GM06990 (cell line): Measurements from ENCODE around the gene GRIK4.

Experiments used
- DNase-seq: peaks from one replicate; pipeline ENCODE4 v3.0.0-alpha.2; 2011; ENCODE audit not compliant: insufficient read length; ENCODE audit errors: extremely low read depth
- H3K27me3 ChIP-seq: replicated peaks from 2 replicates; pipeline ENCODE4 v1.6.0; 2011; ENCODE audit warnings: low read length; ENCODE audit not compliant: control insufficient read depth, insufficient read depth
- H3K36me3 ChIP-seq: 2 replicates; pipeline ENCODE4 v1.5.1; 2011; ENCODE audit warnings: low read length; ENCODE audit not compliant: control insufficient read depth, insufficient read depth
- H3K4me3 ChIP-seq: replicated peaks from 2 replicates; pipeline ENCODE4 v1.5.1; 2011; ENCODE audit warnings: low read depth, mild to moderate bottlenecking, control low read depth, low read length
- TF ChIP-seq, protein P1 (sequence below): IDR thresholded peaks from 2 replicates; pipeline ENCODE4 v1.5.1; 2011; ENCODE audit warnings: low read length, control low read depth, mild to moderate bottlenecking, inconsistent platforms; ENCODE audit not compliant: insufficient read depth, poor library complexity, severe bottlenecking

Gene GRIK4

DNA sequence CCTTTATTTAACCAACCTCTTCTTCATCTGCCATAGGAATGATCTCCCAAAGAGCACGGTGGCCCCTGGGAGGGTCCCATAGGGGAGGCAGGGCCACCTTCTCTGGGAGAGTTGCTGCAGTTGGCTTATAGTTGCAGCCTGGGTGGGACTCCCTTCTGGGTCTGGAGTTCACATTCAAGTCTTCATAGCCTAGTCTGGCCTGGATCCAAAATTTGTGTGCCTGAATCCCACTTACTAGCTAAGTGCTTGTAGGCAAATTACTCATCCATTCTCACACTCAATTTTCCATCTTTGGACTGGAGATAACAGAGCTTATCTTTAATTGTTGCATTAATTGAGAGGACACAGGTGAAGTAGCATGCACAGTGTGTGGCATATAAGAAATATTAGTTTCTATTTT, 163.6 kb downstream of the GRIK4 start:
- TF ChIP-seq, protein P1, sequence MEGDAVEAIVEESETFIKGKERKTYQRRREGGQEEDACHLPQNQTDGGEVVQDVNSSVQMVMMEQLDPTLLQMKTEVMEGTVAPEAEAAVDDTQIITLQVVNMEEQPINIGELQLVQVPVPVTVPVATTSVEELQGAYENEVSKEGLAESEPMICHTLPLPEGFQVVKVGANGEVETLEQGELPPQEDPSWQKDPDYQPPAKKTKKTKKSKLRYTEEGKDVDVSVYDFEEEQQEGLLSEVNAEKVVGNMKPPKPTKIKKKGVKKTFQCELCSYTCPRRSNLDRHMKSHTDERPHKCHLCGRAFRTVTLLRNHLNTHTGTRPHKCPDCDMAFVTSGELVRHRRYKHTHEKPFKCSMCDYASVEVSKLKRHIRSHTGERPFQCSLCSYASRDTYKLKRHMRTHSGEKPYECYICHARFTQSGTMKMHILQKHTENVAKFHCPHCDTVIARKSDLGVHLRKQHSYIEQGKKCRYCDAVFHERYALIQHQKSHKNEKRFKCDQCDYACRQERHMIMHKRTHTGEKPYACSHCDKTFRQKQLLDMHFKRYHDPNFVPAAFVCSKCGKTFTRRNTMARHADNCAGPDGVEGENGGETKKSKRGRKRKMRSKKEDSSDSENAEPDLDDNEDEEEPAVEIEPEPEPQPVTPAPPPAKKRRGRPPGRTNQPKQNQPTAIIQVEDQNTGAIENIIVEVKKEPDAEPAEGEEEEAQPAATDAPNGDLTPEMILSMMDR, result no peak
- no peak for DNase-seq
- Histone ChIP-seq H3K4me3 (no peak overlapping the region), H3K27me3 (no peaks in the 10 kb centered on the region), H3K36me3 (no peaks in the 10 kb centered on the region)

DNA sequence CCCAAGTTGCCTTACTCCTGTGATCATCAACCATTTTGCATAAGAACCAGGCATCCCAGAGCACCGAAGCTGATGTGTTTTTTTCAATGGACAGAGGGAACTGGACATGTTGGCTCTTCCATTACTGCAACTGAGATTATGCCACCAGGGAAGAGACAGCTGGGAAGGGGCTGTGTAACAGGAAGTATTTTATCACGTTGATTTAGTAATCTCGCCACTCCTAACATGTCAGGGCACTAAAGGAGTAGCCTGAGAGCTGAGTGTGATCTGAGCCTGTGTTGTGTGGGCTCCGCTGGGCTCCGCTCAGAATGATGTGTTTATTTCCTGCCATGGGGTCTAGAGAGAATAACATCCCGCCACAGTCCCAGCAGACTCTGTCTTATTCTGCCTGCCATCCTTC, 165.4 kb downstream of the GRIK4 start:
- no peaks in the 10 kb centered on the region for H3K36me3 ChIP-seq
- no peak for DNase-seq
- H3K27me3 ChIP-seq, result no peaks in the 10 kb centered on the region

DNA sequence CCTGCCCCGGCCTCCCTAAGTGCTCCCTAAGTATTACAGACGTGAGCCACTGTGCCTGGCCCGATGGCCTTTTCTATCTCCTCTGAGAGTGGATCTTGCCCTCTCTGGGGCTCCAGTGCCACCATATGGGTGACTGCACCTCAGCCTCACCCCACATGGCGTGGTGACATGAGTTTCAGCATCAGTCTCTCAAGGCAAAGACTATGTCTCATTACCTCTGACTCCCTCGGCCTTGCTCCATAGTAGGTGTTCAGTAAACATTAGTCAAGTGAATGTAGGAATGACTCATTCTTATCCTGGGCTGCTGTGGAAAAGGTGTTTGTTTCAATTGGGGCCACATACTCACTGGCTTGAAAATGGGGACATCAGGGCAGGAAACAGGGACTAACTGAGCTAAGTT, 168.8 kb downstream of the GRIK4 start:
- TF ChIP-seq, protein P1, result no peak
- Histone ChIP-seq H3K36me3 (no peaks in the 10 kb centered on the region), H3K27me3 (no peaks in the 10 kb centered on the region), H3K4me3 (no peak overlapping the region)
- no peak for DNase-seq

More for the DNA sequence above, 165.4 kb downstream of the GRIK4 start:
- TF ChIP-seq, protein P1, result no peak
- H3K4me3 ChIP-seq, result no peak overlapping the region

DNA sequence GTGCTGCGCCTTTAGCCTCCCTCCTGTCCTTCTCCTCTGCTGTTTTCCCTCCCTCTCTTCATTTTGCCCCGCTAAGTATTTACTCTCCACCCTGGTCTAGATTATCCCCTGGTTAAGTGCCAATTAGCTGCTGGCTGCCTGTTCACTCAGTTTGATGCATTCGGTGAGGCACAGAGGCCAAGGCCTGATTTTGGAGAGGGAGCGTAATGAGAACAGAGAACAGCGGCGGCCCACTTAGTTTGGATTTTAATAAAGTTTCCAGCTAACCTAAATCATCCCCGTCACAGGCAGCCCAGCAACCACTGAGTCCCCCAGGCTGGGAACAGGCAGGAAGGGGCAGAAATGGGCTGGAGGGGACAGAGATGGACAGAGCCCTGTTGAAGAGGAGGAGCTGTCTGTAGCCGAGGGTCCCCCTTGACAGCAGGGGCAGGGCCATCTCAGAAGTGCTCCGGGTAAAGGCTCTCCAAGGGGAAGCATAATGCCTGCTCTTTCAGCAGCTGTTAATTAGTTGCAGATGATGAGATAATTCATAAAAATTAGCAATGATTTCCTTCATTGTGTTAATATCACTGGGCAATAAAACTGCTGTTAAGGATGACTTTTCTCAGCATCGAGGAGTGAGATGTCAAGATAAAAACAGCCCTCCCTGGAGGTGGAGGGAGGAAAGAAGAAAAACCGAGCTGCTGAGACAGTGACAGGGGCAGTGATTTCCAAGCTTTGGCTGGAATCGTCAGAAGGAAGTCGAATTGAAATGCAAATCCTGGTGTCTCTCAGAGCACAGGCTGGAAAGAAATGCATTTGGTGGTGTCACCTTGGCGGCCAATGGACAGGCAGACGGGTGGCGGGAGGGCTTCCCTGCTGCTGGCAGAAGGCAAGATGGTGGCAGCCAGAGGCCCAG, 170.1 kb downstream of the GRIK4 start:
- TF ChIP-seq, protein P1, result no peak
- no peaks in the 10 kb centered on the region for H3K27me3 ChIP-seq
- no peak for DNase-seq
- H3K4me3 ChIP-seq, result no peak overlapping the region
- H3K36me3 ChIP-seq, result no peaks in the 10 kb centered on the region

DNA sequence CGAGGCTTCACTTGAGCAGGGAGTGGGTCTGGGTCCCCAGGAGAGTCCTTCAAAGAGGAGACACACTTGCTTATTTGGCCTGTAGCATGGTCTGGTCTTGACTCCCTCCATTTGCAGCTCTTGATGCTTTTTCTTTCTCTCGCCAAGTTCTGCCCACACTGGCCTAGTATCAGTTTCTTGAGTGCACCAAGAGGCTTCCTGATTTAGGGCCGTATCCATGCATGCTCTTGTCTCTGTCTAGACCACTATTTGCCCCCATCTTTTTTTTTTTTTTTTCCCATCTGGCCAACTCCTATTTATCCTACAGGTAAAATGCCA, 170.7 kb downstream of the GRIK4 start:
- no peak overlapping the region for H3K4me3 ChIP-seq
- H3K27me3 ChIP-seq, result no peaks in the 10 kb centered on the region
- TF ChIP-seq, protein P1, result no peak
- no peak for DNase-seq
- no peaks in the 10 kb centered on the region for H3K36me3 ChIP-seq
